Fibroblast of the conjunctiva (primary cell): ENCODE results near the gene MAST1.
A peak's percentile ranks its signal among the peaks of the same experiment; 100 is the strongest.
"Not testable (repeated sequence)": the region's sequence is repeated elsewhere in the genome, so short reads cannot be mapped to it uniquely, and the experiment has no call there.

Source experiments
- DNase-seq: peaks from one replicate; pipeline ENCODE4 v3.0.0-alpha.2; 2010; ENCODE audit warnings: low read depth

The MAST1 gene

GRCh38 chr19:12872255-12872654 lies 33.9 kb downstream of the MAST1 start:
- DNase-seq, result no peak

- DNase-seq, result peak; percentile 22
Observed at GRCh38 chr19:12872941-12873890, 34.9 kb downstream of the MAST1 start.

- DNase-seq, result no peak
Observed at GRCh38 chr19:12873891-12874745, 35.8 kb downstream of the MAST1 start.

GRCh38 chr19:12875086-12875485 lies 36.8 kb downstream of the MAST1 start:
- no peak for DNase-seq

- DNase-seq, result no peak
Observed at GRCh38 chr19:12880551-12881171, 42.3 kb downstream of the MAST1 start.

GRCh38 chr19:12881172-12881808 lies 43.0 kb downstream of the MAST1 start, which contains the start of gene DNASE2:
DNASE2 (minus strand) TSS chr19:12881449; CDS start chr19:12881375, 74 bp downstream.
- DNase-seq, result peak; percentile 87

- DNase-seq, result no peak
Observed at GRCh38 chr19:12882589-12882988, 44.3 kb downstream of the MAST1 start.

- no peak for DNase-seq
Observed at GRCh38 chr19:12884202-12884601, 45.9 kb downstream of the MAST1 start.

- no peak for DNase-seq
Observed at GRCh38 chr19:12884627-12884925, 46.3 kb downstream of the MAST1 start.

- no peak for DNase-seq
Observed at GRCh38 chr19:12884926-12885748, 46.8 kb downstream of the MAST1 start.

GRCh38 chr19:12885749-12886650 lies 47.7 kb downstream of the MAST1 start:
- no peak for DNase-seq

- no peak for DNase-seq
Observed at GRCh38 chr19:12886651-12886968, 48.3 kb downstream of the MAST1 start.

GRCh38 chr19:12886969-12887747 lies 48.8 kb downstream of the MAST1 start, which contains the start of gene KLF1:
KLF1 (minus strand) TSS chr19:12887201; CDS start chr19:12887140, 61 bp downstream.
- DNase-seq, result no peak

- DNase-seq, result no peak
Observed at GRCh38 chr19:12888006-12888603, 49.8 kb downstream of the MAST1 start.

GRCh38 chr19:12890299-12890786 lies 52.0 kb downstream of the MAST1 start:
- DNase-seq, result not testable (repeated sequence)

GRCh38 chr19:12890787-12891552 lies 52.7 kb downstream of the MAST1 start, which contains the start of gene GCDH:
GCDH (plus strand) TSS chr19:12891160; CDS start chr19:12891305, 145 bp downstream.
- peak; percentile 97 for DNase-seq

GRCh38 chr19:12891553-12892021 lies 53.3 kb downstream of the MAST1 start:
- no peak for DNase-seq

- DNase-seq, result no peak
Observed at GRCh38 chr19:12893582-12893981, 55.3 kb downstream of the MAST1 start.
